HEK293 (cell line): Measurements from ENCODE around the gene RND1.

ENCODE experiments used
- EGR2 ChIP-seq: fragments of 450-650 bp; formaldehyde crosslinking; IDR thresholded peaks from 2 replicates; pipeline ENCODE4 v1.5.1; 2016; ENCODE audit warnings: low read depth, missing biosample characterization, missing genetic modification characterization
- FEZF1 ChIP-seq: fragments of 450-650 bp; formaldehyde crosslinking; IDR thresholded peaks from 2 replicates; pipeline ENCODE4 v1.5.1; 2016; ENCODE audit warnings: missing biosample characterization, missing genetic modification characterization
- GLI2 ChIP-seq: fragments of 450-650 bp; formaldehyde crosslinking; IDR thresholded peaks from 2 replicates; pipeline ENCODE4; 2017; ENCODE audit warnings: missing biosample characterization, missing genetic modification characterization, low read depth, borderline replicate concordance
- KLF9 ChIP-seq: fragments of 450-650 bp; formaldehyde crosslinking; IDR thresholded peaks from 2 replicates; pipeline ENCODE4 v1.5.1; 2016; ENCODE audit warnings: missing biosample characterization, missing genetic modification characterization, low read depth
- SALL2 ChIP-seq: fragments of 450-650 bp; formaldehyde crosslinking; IDR thresholded peaks from 2 replicates; pipeline ENCODE4 v1.5.0; 2017; ENCODE audit warnings: missing biosample characterization, mild to moderate bottlenecking, missing genetic modification characterization, borderline replicate concordance
- TCF7L2 ChIP-seq: IDR thresholded peaks from 2 replicates; pipeline ENCODE4 v1.6.1; 2011; ENCODE audit warnings: low read depth, mild to moderate bottlenecking, inconsistent platforms, low read length, moderate library complexity, borderline replicate concordance
- ZBTB20 ChIP-seq: fragments of 450-650 bp; formaldehyde crosslinking; IDR thresholded peaks from 2 replicates; pipeline ENCODE4 v1.5.1; 2016; ENCODE audit warnings: missing biosample characterization, missing genetic modification characterization
- ZBTB48 ChIP-seq: fragments of 450-650 bp; formaldehyde crosslinking; IDR thresholded peaks from 2 replicates; pipeline ENCODE4 v1.5.1; 2016; ENCODE audit warnings: missing biosample characterization, missing genetic modification characterization
- ZFP69B ChIP-seq: fragments of 450-650 bp; formaldehyde crosslinking; IDR thresholded peaks from 2 replicates; pipeline ENCODE4 v1.5.1; 2016; ENCODE audit warnings: missing biosample characterization, missing genetic modification characterization
- ZIC2 ChIP-seq: fragments of 450-650 bp; formaldehyde crosslinking; IDR thresholded peaks from 2 replicates; pipeline ENCODE4 v1.5.1; 2016; ENCODE audit warnings: missing biosample characterization, missing genetic modification characterization
- ZNF184 ChIP-seq: fragments of 450-650 bp; IDR thresholded peaks from 2 replicates; pipeline ENCODE4 v1.5.1; 2018; ENCODE audit warnings: missing biosample characterization, mild to moderate bottlenecking, missing genetic modification characterization
- ZNF2 ChIP-seq: fragments of 450-650 bp; formaldehyde crosslinking; IDR thresholded peaks from 2 replicates; pipeline ENCODE4 v1.5.1; 2016; ENCODE audit warnings: missing biosample characterization, missing genetic modification characterization
- ZNF202 ChIP-seq: fragments of 450-650 bp; formaldehyde crosslinking; IDR thresholded peaks from 2 replicates; pipeline ENCODE4 v1.5.1; 2016; ENCODE audit warnings: missing biosample characterization, missing genetic modification characterization, borderline replicate concordance
- ZNF248 ChIP-seq: fragments of 450-650 bp; formaldehyde crosslinking; IDR thresholded peaks from 2 replicates; pipeline ENCODE4 v1.5.1; 2017; ENCODE audit warnings: missing biosample characterization, missing genetic modification characterization
- ZNF311 ChIP-seq: fragments of 450-650 bp; formaldehyde crosslinking; IDR thresholded peaks from 2 replicates; pipeline ENCODE4 v1.5.1; 2017; ENCODE audit warnings: missing biosample characterization, missing genetic modification characterization, borderline replicate concordance
- ZNF37A ChIP-seq: fragments of 450-650 bp; IDR thresholded peaks from 2 replicates; pipeline ENCODE4 v1.5.1; 2018; ENCODE audit warnings: missing biosample characterization, missing genetic modification characterization
- ZNF529 ChIP-seq: fragments of 450-650 bp; formaldehyde crosslinking; IDR thresholded peaks from 2 replicates; pipeline ENCODE4 v1.5.1; 2017; ENCODE audit warnings: missing genetic modification characterization, missing biosample characterization; ENCODE audit not compliant: insufficient replicate concordance
- ZNF629 ChIP-seq: fragments of 450-650 bp; formaldehyde crosslinking; IDR thresholded peaks from 2 replicates; pipeline ENCODE4 v1.5.1; 2017; ENCODE audit warnings: missing biosample characterization, missing genetic modification characterization
- ZSCAN30 ChIP-seq: fragments of 450-650 bp; IDR thresholded peaks from 2 replicates; pipeline ENCODE4 v1.5.1; 2018; ENCODE audit warnings: missing biosample characterization, mild to moderate bottlenecking, missing genetic modification characterization, moderate library complexity
- TF ChIP-seq, protein P1 (sequence below): fragments of 450-650 bp; formaldehyde crosslinking; IDR thresholded peaks from 2 replicates; pipeline ENCODE4 v1.5.1; 2016; ENCODE audit warnings: missing biosample characterization, missing genetic modification characterization
- TF ChIP-seq, protein P2 (sequence below): fragments of 450-650 bp; formaldehyde crosslinking; IDR thresholded peaks from 2 replicates; pipeline ENCODE4 v1.5.1; 2016; ENCODE audit warnings: missing biosample characterization, missing genetic modification characterization
- TF ChIP-seq, protein P3 (sequence below): fragments of 450-650 bp; formaldehyde crosslinking; IDR thresholded peaks from 2 replicates; pipeline ENCODE4 v1.5.1; 2016; ENCODE audit warnings: missing biosample characterization, missing genetic modification characterization
- TF ChIP-seq, protein P4 (sequence below): fragments of 450-650 bp; formaldehyde crosslinking; optimal IDR thresholded peaks from 2 replicates; pipeline ENCODE3; 2016; ENCODE audit warnings: missing biosample characterization, mild to moderate bottlenecking, missing genetic modification characterization
- TF ChIP-seq, protein P5 (sequence below): fragments of 450-650 bp; formaldehyde crosslinking; IDR thresholded peaks from 2 replicates; pipeline ENCODE4 v1.5.1; 2016; ENCODE audit warnings: missing biosample characterization, missing genetic modification characterization
- TF ChIP-seq, protein P6 (sequence below): fragments of 450-650 bp; formaldehyde crosslinking; IDR thresholded peaks from 2 replicates; pipeline ENCODE4 v1.5.1; 2016; ENCODE audit warnings: missing biosample characterization, missing genetic modification characterization
- TF ChIP-seq, protein P7 (sequence below): fragments of 450-650 bp; formaldehyde crosslinking; IDR thresholded peaks from 2 replicates; pipeline ENCODE4; 2016; ENCODE audit warnings: missing biosample characterization, missing genetic modification characterization
- TF ChIP-seq, protein P8 (sequence below): sonication (generic); formaldehyde crosslinking; IDR thresholded peaks from 2 replicates; pipeline ENCODE4 v1.8.1; 2022; ENCODE audit warnings: mild to moderate bottlenecking, moderate library complexity, missing genetic modification reagents

The RND1 gene

DNA sequence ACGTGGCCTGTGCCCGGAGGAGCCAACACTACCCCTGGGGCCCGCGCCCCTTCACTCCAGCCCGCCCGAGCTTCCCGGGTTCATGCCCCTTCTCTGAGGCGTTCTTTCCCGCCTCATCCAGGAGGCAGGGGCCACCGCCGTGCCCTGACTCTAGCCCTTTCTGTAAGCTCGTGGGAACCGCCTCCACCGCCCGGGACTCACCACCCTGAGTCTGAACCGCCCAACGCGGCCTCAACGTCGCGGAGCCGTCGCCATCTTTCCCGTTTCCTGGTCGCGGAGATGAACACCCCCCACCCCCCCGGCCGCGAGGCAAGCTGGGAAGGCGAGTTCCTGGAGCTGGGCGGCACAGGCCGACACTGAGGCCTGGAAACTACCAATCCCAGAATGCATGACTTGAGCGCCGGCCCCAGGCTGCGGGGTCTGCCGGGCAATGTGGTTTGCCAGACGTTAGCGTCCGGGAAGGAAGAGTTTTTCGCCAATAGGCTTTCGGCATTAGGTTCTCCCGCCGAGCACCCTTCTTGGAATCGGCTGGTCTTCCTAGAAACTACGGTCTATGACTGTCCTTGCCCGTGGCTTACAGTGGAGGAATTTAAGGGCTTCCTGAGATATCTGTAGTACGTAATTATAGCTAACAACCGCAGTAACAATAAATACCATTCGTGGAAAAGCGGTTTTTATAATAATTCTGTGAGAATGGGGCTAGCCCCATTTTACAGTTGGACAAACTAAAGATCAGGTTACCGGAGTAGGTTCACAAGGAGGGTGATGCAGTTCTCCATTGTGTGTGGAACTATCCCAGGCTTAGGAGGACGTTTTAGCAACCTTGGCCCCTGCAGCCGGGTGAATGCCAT lies 13.6 kb downstream of the RND1 start, which contains the start of gene DDX23 (continued):
- TF ChIP-seq TCF7L2 (no peak), SALL2 (tag by site-specific recombination) (no peak), ZNF311 (tag by site-specific recombination) (no peak), ZNF529 (tag by site-specific recombination) (no peak), ZNF184 (tag by site-specific recombination) (no peak), GLI2 (tag by site-specific recombination) (no peak), FEZF1 (no peak), ZFP69B (no peak), ZIC2 (no peak), EGR2 (peak; percentile 60; the same call in 1 of the 2 replicates), KLF9 (tag by site-specific recombination) (peak; percentile 61; the same call in 1 of the 2 replicates), ZBTB48 (tag by site-specific recombination) (0 out of 2 replicates have a peak, but pooled peaks have one; percentile 46), ZBTB20 (tag by site-specific recombination) (peak; percentile 99), ZNF37A (tag by site-specific recombination) (no peak), ZSCAN30 (tag by site-specific recombination) (peak; percentile 36; the same call in 1 of the 2 replicates), ZNF2 (tag by site-specific recombination) (peak; percentile 67), ZNF629 (tag by site-specific recombination) (peak; percentile 56; the same call in 1 of the 2 replicates), ZNF248 (tag by site-specific recombination) (no peak), ZNF202 (tag by site-specific recombination) (no peak)
- TF ChIP-seq, protein P1, sequence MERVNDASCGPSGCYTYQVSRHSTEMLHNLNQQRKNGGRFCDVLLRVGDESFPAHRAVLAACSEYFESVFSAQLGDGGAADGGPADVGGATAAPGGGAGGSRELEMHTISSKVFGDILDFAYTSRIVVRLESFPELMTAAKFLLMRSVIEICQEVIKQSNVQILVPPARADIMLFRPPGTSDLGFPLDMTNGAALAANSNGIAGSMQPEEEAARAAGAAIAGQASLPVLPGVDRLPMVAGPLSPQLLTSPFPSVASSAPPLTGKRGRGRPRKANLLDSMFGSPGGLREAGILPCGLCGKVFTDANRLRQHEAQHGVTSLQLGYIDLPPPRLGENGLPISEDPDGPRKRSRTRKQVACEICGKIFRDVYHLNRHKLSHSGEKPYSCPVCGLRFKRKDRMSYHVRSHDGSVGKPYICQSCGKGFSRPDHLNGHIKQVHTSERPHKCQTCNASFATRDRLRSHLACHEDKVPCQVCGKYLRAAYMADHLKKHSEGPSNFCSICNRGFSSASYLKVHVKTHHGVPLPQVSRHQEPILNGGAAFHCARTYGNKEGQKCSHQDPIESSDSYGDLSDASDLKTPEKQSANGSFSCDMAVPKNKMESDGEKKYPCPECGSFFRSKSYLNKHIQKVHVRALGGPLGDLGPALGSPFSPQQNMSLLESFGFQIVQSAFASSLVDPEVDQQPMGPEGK: peak; percentile 100
- TF ChIP-seq, protein P2, sequence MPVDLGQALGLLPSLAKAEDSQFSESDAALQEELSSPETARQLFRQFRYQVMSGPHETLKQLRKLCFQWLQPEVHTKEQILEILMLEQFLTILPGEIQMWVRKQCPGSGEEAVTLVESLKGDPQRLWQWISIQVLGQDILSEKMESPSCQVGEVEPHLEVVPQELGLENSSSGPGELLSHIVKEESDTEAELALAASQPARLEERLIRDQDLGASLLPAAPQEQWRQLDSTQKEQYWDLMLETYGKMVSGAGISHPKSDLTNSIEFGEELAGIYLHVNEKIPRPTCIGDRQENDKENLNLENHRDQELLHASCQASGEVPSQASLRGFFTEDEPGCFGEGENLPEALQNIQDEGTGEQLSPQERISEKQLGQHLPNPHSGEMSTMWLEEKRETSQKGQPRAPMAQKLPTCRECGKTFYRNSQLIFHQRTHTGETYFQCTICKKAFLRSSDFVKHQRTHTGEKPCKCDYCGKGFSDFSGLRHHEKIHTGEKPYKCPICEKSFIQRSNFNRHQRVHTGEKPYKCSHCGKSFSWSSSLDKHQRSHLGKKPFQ (tag by site-specific recombination): no peak
- TF ChIP-seq, protein P3, sequence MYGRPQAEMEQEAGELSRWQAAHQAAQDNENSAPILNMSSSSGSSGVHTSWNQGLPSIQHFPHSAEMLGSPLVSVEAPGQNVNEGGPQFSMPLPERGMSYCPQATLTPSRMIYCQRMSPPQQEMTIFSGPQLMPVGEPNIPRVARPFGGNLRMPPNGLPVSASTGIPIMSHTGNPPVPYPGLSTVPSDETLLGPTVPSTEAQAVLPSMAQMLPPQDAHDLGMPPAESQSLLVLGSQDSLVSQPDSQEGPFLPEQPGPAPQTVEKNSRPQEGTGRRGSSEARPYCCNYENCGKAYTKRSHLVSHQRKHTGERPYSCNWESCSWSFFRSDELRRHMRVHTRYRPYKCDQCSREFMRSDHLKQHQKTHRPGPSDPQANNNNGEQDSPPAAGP (tag by site-specific recombination): peak; percentile 63
- TF ChIP-seq, protein P4, sequence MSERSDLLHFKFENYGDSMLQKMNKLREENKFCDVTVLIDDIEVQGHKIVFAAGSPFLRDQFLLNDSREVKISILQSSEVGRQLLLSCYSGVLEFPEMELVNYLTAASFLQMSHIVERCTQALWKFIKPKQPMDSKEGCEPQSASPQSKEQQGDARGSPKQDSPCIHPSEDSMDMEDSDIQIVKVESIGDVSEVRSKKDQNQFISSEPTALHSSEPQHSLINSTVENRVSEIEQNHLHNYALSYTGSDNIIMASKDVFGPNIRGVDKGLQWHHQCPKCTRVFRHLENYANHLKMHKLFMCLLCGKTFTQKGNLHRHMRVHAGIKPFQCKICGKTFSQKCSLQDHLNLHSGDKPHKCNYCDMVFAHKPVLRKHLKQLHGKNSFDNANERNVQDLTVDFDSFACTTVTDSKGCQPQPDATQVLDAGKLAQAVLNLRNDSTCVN (tag by site-specific recombination): peak; percentile 76
- TF ChIP-seq, protein P5, sequence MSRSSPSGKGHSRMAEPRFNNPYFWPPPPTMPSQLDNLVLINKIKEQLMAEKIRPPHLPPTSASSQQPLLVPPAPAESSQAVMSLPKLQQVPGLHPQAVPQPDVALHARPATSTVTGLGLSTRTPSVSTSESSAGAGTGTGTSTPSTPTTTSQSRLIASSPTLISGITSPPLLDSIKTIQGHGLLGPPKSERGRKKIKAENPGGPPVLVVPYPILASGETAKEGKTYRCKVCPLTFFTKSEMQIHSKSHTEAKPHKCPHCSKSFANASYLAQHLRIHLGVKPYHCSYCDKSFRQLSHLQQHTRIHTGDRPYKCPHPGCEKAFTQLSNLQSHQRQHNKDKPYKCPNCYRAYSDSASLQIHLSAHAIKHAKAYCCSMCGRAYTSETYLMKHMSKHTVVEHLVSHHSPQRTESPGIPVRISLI (tag by site-specific recombination): no peak
- TF ChIP-seq, protein P6, sequence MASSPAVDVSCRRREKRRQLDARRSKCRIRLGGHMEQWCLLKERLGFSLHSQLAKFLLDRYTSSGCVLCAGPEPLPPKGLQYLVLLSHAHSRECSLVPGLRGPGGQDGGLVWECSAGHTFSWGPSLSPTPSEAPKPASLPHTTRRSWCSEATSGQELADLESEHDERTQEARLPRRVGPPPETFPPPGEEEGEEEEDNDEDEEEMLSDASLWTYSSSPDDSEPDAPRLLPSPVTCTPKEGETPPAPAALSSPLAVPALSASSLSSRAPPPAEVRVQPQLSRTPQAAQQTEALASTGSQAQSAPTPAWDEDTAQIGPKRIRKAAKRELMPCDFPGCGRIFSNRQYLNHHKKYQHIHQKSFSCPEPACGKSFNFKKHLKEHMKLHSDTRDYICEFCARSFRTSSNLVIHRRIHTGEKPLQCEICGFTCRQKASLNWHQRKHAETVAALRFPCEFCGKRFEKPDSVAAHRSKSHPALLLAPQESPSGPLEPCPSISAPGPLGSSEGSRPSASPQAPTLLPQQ (tag by site-specific recombination): peak; percentile 74; the same call in 1 of the 2 replicates
- TF ChIP-seq, protein P7, sequence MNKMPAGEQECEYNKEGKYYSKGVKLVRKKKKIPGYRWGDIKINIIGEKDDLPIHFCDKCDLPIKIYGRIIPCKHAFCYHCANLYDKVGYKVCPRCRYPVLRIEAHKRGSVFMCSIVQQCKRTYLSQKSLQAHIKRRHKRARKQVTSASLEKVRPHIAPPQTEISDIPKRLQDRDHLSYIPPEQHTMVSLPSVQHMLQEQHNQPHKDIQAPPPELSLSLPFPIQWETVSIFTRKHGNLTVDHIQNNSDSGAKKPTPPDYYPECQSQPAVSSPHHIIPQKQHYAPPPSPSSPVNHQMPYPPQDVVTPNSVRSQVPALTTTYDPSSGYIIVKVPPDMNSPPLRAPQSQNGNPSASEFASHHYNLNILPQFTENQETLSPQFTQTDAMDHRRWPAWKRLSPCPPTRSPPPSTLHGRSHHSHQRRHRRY (tag by site-specific recombination): no peak
- TF ChIP-seq, protein P8, sequence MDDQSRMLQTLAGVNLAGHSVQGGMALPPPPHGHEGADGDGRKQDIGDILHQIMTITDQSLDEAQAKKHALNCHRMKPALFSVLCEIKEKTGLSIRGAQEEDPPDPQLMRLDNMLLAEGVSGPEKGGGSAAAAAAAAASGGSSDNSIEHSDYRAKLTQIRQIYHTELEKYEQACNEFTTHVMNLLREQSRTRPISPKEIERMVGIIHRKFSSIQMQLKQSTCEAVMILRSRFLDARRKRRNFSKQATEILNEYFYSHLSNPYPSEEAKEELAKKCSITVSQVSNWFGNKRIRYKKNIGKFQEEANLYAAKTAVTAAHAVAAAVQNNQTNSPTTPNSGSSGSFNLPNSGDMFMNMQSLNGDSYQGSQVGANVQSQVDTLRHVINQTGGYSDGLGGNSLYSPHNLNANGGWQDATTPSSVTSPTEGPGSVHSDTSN (CRISPR knock-in tag): no peak
